ENCODE measurements around the gene TNFRSF25. TPM values are rescaled to one million over a fixed set of nuclear protein-coding genes. Genes with fewer than 3 reads are reported as not detected.

Gene TNFRSF25
- total RNA-seq, 1 donor from 2014 or later: 10.0 TPM

- intact Hi-C loops (cut with DNase I): no loop called here
- Histone ChIP-seq H3K4me3 (no peak overlapping the region), H3K27me3 (no peaks in the 10 kb centered on the region), H3K9me3 (no peaks in the 10 kb centered on the region), H3K36me3 (no peaks in the 10 kb centered on the region), H3K4me1 (peaks cover 23% of the 10 kb centered on the region), H3K27ac (no peak overlapping the region)
- DNase-seq: no peak
- no peak for TF ChIP-seq CTCF (IDR thresholded peaks at IDR 0.05)
- no peak for ATAC-seq
Measured at GRCh38 chr1:6491966-6492365, 26.0 kb upstream of the TNFRSF25 start.

GRCh38 chr1:6491480-6491962, 25.5 kb upstream of the TNFRSF25 start, which contains the start of gene PLEKHG5:
Gene PLEKHG5, minus strand, starts transcription at chr1:6491667. Its CDS starts 14,096 bp downstream, at chr1:6477571.
- no peak for DNase-seq
- H3K4me1 ChIP-seq: peaks cover 23% of the 10 kb centered on the region
- H3K27ac ChIP-seq: peak within 1 kb of the TSS; percentile 67
- no peak for TF ChIP-seq CTCF (IDR thresholded peaks at IDR 0.05)
- intact Hi-C loops (cut with DNase I): no loop called here
- no peak for ATAC-seq
- H3K9me3 ChIP-seq: no peaks in the 10 kb centered on the region
- H3K4me3 ChIP-seq: peak within 1 kb of the TSS; percentile 53
- H3K27me3 ChIP-seq: no peaks in the 10 kb centered on the region
- H3K36me3 ChIP-seq: no peaks in the 10 kb centered on the region

GRCh38 chr1:6491081-6491449, 25.1 kb upstream of the TNFRSF25 start:
- ATAC-seq: no peak

GRCh38 chr1:6490181-6491080, 24.5 kb upstream of the TNFRSF25 start:
- ATAC-seq (peak; percentile 79), DNase-seq (peak; percentile 86)
- intact Hi-C loops (cut with DNase I): no loop called here
- H3K27ac ChIP-seq: peak overlapping the region; percentile 67
- peaks cover 27% of the 10 kb centered on the region for H3K4me1 ChIP-seq
- peak; percentile 24 for TF ChIP-seq CTCF (IDR thresholded peaks at IDR 0.05)
- peaks cover 3% of the 10 kb centered on the region for H3K27me3 ChIP-seq
- no peaks in the 10 kb centered on the region for H3K36me3 ChIP-seq
- H3K4me3 ChIP-seq: peak overlapping the region; percentile 53
- H3K9me3 ChIP-seq: no peaks in the 10 kb centered on the region

More at GRCh38 chr1:6491081-6491449, 25.1 kb upstream of the TNFRSF25 start:
- Histone ChIP-seq H3K9me3 (no peaks in the 10 kb centered on the region), H3K4me1 (peaks cover 23% of the 10 kb centered on the region), H3K27ac (peak overlapping the region; percentile 67), H3K4me3 (peak overlapping the region; percentile 53), H3K36me3 (no peaks in the 10 kb centered on the region), H3K27me3 (no peaks in the 10 kb centered on the region)
- intact Hi-C loops (cut with DNase I): no loop called here
- no peak for TF ChIP-seq CTCF (IDR thresholded peaks at IDR 0.05)
- no peak for DNase-seq

GRCh38 chr1:6489799-6490180, 23.8 kb upstream of the TNFRSF25 start:
- Histone ChIP-seq H3K27me3 (peaks cover 9% of the 10 kb centered on the region), H3K9me3 (no peaks in the 10 kb centered on the region), H3K36me3 (no peaks in the 10 kb centered on the region), H3K27ac (no peak overlapping the region), H3K4me1 (peaks cover 27% of the 10 kb centered on the region), H3K4me3 (peak overlapping the region; percentile 53)
- TF ChIP-seq CTCF (IDR thresholded peaks at IDR 0.05): peak; percentile 94
- ATAC-seq: peak; percentile 74
- intact Hi-C loops (cut with DNase I): loop anchor here (10.0 kb wide), 1 partner anchor 155 kb away; no protein-coding TSS in a partner anchor
- DNase-seq: peak; percentile 88

All from upper lobe of right lung (tissue), 1 donor.